HL-60/S4 treated with phorbol 12-myristate 13-acetate at 8.2 ng/mL for 4 days and 3 days (cell line): ENCODE measurements around the gene SRGN.
"Not testable (repeated sequence)": the region's sequence is repeated elsewhere in the genome, so short reads cannot be mapped to it uniquely, and the experiment has no call there.

Experiments
- in situ Hi-C: fragments of 300-500 bp; cut with MboI; formaldehyde crosslinking; loops from 2 replicates; pipeline ENCODE4 v1.15.0; 2022; ENCODE audit warnings: low sequenced_read_pairs

The SRGN gene

DNA sequence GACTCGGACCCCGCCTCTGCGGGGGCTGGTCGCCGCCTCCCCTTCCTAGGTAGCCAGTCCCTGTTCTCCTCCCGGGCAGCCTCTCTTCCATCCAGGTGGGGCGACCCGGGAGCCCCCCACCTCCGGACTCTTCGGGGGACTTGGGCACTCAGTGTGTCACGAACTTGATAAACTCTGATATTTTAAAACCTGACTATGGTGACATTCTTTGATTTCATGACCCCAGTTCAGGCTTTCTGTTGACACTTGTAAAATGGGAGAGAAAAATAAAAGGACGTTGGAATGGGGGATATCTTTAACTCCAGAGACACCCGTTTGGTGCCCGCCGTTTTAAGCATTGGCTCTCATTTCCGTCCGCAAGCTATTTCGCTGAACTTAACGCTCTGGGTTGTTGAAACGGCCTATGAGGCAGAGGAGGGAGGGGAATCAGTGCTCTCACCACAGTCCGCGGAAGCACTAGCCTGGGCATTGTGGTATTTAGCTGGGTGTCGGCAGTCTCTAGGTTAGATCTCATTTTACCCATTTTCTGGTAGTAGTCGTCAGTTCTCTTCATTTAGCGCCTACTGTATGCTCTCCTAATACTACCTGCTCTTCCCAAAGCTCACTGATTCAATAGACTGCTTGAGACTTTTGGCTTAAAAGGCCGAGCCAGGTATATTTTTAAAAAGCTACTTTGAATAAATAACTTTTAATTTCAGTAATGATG is 36.8 kb downstream of the SRGN start:
- in situ Hi-C loops, result no loop called here

DNA sequence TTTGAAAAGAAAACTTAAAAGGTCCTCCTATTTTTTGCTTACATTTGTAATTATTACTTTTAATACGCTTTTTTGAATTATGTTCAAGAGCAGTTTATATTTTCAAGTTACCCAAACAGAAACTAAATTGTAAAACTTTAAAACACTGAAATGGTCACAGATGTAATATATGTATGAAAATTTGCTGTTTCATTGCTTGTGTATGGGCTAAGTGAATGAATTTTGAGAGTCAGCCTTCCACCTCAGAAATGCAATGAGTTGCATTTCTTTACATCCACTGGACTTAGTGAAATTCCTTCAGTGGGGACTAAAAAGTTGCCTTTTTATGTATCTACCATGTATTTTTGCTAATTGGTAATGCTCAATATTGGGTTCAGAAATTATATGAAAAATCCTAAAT is 37.7 kb downstream of the SRGN start:
- in situ Hi-C loops, result no loop called here

DNA sequence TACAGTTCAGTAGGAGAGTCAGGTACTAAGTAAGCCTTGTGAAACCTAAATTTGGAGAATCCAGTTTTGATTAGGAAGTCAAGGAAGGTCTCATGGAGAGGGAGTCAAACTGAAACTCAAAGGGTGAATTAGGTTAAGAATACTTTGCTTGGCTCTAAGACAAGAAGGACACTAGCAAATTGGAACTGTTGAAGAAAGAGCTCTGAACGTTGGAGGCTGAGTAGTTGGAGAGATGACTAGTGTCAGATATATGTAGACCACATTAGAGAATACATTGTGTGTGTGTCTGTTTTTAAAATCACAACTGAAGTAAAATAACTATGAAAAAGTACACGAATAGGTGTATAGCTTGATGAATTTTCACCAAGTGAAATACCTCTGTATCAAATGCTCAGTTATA is 42.3 kb downstream of the SRGN start:
- in situ Hi-C loops, result no loop called here

DNA sequence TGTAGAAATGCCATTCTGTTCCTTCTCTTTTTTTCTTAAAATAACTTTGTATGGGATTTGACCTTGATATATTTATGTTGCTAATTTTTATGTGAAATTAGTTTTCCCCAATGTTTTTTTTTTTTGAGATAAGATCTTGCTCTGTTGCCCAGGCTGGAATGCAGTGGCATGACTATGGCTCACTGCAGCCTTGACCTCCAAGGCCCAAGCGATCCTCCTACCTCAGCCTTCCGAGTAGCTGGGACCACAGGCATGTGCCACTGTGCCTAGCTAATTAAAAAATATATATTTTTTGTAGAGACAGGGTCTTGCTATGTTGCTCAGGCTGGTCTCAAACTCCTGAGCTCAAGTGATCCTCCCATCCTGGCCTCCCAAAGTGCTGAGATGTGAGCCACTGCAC is 52.1 kb downstream of the SRGN start:
- in situ Hi-C loops, result no loop called here

DNA sequence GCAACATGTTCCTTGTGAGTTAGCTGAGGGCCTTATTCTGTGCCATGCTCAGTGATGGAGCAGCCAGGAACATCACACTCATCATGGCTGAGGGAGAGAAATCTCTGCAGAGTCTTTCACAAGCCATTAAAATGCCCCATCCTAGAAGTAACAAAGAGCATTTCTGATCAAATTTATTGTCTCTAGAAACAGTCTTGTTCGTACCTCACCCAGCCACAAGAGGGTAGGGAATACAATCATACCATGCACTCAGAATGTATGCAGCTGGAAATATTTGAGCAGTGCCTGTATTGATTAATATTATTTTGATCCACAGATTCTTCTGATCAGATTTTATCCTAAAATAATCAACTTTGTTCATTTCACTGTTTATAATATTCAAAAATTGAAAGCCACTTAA is 53.4 kb downstream of the SRGN start:
- in situ Hi-C loops, result no loop called here

DNA sequence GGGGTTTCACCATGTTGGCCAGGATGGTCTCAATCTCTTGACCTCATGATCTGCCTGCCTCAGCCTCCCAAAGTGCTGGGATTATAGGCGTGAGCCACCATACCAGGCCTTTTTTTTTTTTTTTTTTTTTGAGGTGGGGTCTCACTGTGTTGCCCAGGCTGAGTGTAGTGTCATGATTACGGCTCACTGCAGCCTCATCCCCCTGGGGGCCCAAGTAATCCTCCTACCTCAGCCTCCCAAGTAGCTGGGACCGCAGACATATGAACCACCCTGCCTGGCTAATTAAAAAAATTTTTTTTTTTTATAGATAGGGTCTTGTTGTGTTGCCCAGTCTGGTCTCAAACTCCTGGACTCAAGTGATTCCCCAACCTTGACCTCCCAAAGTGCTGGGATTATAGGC is 54.2 kb downstream of the SRGN start:
- in situ Hi-C loops, result not testable (repeated sequence)

DNA sequence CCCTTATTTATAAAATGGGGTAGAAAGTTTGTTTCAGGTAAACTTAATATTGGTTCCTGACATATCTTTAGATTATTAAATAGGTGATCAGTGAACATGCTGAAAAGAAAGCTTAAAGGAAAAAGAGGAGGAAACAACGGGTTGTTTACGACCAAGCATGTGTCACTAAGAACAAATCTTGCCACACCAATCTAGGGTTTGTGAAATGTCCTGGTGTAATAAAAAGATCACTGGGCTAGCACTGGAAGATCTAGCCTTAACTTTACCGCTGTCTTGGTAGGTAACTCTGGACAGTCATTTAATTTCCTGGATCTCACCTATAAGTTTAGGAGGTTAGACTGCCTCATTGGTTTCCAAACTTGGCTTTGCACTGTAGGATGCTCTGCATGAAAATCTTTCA is 55.1 kb downstream of the SRGN start:
- in situ Hi-C loops, result no loop called here

DNA sequence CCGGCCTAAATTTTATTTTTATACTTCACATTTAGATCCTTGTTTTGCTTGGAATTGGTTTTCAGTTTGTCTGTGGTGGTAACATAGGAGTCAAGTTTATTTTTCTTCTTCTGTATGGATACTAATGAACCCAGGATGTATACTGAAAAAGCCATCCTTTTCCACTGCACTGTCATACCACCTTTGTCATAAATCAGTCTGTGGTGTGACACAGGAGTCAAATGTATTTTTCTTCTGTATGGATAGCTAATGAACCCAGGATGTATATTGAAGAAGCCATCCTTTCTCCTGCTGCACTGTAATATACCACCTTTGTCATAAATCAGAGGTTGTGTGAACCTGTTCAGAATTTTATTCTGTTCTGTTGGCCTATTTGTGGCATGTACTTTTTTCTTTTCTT is 57.4 kb downstream of the SRGN start:
- in situ Hi-C loops, result no loop called here

DNA sequence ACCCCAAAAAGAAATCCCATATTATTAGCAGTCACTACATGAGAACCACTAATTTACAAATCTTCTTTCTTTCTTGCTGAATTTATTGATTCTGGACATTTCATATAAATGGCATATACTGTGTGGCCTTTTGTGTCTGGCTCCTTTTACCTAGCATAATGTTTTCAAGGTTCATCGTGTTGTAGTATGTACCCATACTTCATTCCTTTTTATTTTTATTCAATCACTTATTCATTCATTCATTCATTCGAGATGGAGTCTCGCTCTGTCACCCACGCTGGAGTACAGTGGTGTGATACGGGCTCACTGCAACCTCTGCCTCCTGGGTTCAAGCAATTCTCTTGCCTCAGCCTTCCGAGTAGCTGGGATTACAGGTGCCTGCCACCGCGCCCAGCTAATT is 58.0 kb downstream of the SRGN start:
- in situ Hi-C loops, result no loop called here

DNA sequence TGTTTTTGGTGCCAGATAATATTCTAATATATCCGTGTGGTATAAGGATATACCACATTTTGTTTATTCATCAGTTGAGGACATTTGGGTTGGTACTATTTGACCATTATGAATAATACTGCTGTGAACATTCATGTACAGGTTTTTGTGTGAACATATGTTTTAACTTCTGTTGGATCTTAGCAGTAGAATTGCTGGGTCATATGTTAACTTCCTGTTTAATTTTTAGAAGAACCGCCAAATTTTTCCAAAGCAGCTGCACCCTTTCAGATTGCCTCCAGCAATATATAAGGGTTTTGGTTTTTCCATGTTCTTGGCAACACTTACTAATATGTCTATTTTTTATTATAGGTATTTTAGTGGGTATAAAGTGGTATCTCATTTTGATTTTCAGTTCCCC is 58.9 kb downstream of the SRGN start:
- in situ Hi-C loops, result no loop called here

DNA sequence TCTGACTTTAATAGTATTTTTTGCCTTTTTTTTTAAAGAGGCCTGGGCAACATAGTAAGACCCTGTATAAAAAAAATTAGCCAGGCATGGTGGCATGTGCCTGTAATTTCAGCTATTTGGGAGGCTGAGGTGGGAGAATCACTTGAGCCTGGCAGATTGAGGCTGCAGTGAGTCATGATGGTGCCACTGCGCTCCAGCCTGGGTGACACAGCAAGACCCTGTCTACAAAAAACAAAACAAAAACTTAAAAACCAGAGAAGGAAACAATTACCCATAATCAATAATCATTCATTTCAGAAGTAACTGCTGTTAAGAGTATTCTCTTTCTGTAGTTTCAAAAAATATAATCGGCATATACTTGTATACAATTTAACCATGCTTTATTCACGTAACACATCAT is 64.1 kb downstream of the SRGN start:
- in situ Hi-C loops, result no loop called here

DNA sequence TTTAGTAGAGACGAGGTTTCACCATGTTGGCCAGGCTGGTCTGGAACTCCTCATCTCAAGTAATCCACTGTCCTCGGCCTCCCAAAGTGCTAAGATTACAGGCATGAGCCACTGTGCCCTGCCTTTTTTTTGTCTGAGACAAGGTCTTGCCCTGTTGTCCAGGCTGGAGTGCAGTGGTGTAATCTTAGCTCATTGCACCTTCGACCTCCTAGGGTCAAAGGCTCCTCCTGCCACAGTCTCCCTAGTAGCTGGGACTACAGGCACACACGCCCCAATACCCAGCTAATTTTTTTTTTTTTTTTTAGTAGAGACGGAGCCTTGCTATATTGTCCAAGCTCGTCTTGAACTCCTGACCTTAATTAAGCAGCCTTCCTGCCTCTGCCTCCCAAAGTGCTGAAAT is 65.3 kb downstream of the SRGN start:
- in situ Hi-C loops, result no loop called here
